ENCODE measurements around the gene SPOCK3.
"Not testable (repeated sequence)": the region's sequence is repeated elsewhere in the genome, so short reads cannot be mapped to it uniquely, and the experiment has no call there.

The SPOCK3 gene

DNA sequence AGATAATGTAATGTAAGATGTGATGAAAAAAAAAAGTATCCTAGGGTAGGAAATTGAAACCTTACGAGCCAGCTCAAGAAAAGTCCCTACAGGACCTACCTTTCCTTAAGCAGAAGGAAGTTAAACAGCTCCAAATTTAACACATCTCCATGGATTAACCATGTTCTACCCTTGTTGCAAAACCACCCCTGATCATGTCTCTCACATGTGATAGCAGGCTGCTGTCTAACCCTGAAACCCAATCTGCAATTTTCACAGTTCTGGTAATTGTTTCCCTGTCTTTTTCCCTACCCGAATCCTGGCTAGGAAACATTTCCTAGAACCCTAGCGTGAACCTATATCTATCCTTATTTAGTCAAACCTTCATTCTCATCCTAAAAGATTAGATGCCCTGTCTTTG, 198.9 kb downstream of the SPOCK3 start:
- DNase-seq (ENCODE audit: low spot score): no peak

DNA sequence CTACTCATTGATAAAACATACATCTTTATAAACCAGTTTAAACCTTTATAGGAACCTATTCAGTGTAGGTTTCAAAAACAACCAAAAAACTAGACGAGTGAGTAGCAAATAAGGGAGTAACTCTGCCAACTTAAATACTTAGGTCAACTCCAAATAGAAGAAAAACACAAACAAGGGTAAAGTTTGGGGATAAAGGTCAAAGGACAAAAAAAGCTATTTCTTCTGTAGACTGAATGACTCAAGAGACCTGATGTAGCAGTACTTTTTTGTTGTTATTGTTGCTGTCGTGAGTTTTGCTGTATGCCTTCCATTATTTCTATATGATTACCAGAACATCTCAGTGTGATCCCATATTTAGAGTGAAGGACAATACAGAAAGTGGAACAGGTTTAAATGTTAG, 199.3 kb downstream of the SPOCK3 start:
- no peak for DNase-seq (ENCODE audit: low spot score)

DNA sequence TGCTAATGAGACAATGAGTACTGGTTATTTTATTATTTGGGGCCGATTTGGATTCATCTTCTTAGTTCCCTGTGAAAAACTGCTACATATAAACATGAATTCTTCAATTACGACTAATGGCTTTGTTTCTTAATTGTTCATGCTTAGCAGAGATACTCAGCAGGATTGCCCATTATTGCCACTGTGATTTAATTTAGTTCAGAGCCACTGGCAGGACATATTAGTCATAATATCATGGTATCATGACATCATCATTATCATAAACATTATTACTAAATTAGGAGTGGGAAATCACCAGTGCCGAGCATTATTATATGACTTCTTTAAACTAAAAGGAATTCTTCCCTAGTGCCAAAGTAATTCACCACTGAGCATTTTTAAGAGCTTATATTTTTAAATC, 201.4 kb downstream of the SPOCK3 start:
- no peak for DNase-seq (ENCODE audit: low spot score)

DNA sequence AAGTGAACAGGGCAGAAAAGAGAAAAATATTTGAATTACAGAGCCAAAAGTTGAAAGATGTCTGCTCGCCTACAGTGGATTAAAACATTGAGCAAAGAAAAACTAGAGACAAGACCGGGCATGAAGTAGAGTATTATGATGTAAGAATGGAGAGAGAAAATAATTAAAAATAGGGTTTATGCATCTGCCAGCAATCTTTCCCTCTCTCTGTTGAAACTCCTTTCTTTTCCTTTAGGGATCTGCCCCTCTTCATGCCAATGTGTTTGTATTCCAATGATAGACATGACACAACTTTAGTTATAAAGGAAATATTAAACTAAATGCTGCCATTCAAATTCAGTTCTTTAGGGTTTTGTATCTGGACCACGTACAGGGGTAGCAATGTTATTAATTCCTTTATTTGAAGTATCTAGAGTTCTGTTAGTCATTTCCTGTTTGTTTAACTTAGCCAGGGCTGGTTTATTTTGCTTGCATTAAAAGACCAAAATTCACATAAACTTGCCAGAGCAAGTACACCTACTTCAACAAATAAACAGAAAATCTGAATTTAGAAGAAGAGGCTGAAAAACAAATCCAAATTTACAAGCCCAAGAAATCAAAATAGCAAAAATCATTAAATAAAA, 202.6 kb downstream of the SPOCK3 start:
- no peak for DNase-seq (ENCODE audit: low spot score)

DNA sequence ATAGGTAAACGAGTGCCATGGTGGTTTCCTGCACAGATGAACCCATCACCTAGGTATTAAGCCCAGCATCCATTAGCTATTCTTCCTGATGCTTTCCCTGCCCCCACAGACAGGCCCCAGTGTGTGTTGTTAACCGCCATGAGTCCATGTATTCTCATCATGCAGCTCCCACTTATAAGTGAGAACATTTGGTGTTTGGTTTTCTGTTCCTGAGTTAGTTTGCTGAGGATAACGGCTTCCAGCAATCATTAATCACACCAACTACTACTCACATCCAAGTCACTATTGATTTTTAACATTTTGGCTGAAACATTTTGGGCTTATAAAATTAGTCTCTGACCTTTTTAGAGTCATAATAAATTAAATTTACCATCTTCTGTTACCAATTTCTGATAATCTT, 205.3 kb downstream of the SPOCK3 start:
- DNase-seq (ENCODE audit: low spot score): no peak

DNA sequence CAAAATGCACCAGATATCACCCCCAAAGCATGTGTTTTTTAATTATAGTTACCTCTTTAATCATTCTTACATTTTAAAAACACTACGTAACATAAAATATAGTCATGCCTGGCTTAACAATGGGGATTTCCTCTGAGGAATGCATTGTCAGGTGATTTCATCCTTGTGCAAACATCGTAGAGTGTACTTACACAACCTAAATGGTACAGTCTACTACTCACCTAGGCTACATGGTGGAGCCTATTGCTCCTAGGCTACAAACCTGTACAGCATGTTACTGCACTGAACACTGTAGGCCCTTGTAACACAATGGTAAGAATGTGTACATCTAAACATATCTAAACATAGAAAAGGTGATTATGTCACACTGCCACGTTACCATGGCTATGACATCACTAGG, 208.6 kb downstream of the SPOCK3 start:
- DNase-seq (ENCODE audit: low spot score): no peak

DNA sequence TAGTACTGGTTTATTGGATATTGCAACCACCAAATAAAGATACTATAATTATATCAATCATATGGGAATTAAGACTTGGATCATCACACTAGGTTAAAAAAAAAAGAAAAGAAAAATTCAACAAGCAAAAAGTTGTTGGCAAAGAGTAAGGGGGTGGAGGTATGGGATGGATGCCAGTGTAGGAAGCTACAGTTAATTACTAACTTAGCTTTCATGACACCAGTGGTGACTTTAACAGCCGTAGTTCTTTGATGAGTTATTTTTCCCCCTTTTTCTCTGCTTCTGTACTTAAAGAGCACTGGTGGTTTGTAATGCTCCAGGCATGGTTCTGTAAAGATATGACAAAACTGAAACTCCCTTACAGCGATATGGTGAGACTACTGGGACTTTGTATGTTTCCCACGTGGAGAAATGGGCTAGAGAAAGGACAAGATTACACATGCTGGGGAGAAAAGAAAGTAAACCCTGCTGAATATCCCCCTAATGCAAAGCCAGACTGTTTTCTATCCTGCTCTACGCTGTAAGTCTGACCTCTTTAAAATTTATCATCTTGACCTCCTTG, 210.8 kb downstream of the SPOCK3 start:
- no peak for DNase-seq (ENCODE audit: low spot score)

DNA sequence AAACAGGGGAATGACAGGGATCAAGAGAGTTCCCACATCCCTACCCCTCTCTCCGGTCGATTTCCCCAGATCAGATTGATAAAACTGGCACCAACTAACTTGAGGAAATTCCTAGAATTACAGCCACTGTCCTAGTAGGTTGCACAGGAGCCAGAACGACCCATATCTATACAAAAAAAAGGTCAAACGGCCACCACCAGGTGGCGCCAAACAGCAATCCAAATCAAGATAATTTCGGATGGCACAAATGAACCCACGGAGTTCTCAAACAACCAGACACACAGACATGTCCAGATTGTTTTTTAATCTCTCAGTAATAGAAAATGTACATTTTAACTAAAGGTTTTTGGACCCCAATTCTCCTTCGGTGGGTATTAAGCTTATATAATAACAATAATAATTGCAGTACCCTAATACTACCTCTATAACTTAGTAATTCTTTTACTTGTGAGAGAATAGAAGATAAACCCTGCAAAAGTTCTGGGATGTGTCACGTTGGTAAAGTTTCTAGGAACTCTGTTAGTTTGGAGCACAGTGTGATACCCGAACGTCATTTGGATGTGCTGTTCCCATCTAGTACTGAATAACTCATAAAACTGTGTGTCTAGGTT, 212.6 kb downstream of the SPOCK3 start:
- DNase-seq (ENCODE audit: low spot score): peak; percentile 44

DNA sequence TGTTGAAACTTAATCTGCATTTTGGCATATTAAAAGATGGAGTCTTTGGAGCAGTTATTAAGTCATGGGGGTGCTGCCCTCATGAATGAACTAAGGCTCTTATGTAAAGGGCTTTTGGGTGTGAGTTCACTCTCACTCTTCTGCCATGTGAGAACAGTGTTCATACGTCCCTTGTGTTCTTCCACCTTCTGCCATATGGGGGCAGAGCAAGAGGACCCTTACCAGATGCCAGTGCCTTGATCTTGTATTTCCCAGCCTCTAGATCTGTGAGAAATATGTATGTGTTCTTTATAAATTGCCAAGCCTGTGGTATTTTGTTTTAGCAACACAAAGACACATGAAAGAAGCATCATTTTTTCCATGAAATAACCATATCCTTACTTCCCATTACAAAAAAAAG, 213.9 kb downstream of the SPOCK3 start:
- DNase-seq (ENCODE audit: low spot score): no peak

DNA sequence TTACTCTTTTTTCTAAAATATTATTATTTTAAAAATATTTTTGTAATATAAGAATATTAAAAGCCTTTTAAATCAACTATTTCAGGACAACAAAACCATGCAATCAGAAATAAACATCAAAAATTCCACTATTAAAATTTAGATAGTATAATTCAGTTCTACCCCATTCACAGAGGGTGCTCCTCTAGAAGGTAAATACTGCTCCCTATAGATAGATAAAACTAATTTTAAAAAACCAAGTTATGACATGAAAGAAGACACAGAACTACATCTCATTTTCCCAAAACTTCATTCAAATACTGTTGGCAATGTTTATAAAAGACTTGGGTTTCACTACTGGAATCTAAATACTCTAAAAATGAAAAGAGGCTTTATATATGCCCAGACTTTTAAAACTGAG, 219.3 kb downstream of the SPOCK3 start:
- DNase-seq (ENCODE audit: low spot score): no peak

DNA sequence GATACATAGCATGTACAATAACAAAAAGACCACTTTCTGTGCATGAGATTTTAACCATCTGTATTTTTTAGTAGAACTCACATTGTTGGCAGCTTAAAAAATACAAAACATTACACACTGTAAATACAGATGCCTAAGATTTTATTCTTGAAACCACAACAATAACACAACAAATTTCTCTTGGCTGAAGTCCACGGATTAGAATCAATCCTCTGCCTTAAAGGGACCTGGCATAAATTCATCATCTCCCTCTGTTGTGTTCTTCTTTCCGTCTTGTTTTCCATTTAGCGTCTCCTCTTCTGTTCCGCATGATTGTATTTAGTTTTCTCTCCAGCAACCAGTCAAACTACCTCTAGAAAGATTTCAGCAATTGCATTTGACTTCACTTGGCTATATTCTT, 231.0 kb downstream of the SPOCK3 start:
- no peak for DNase-seq (ENCODE audit: low spot score)

DNA sequence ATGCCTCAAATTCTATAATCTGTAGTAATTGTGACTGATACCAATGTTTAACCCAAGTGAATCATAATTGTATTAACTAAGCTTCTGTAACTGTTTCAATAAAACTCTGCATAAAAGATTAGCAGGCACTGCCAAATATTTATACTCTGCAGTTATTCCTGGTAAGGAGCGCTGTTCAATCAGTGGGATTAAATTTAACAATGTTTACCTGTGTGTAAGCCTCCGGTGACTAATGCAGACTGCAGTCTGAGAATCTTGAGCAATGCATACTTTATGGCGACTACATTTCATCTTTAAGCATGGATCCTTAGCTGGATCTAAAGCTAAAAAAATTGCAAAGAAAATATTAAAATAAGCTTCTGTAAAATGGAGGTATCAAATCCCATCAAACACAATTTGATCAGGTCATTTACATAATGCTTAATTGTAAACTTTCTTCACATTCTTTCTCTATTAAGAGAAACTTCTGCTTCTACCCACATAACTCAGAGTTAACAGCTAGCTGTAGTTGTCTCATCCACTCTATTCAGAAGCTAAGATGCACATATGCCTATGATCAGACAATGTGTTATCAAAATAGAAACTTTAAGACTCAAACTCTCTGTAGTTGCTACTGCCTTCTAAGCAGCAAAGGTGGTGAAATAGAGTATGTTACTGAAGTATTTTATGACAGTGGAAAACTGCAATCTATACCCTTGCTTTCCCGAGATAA, 234.0 kb downstream of the SPOCK3 start:
- no peak for DNase-seq (ENCODE audit: low spot score)

DNA sequence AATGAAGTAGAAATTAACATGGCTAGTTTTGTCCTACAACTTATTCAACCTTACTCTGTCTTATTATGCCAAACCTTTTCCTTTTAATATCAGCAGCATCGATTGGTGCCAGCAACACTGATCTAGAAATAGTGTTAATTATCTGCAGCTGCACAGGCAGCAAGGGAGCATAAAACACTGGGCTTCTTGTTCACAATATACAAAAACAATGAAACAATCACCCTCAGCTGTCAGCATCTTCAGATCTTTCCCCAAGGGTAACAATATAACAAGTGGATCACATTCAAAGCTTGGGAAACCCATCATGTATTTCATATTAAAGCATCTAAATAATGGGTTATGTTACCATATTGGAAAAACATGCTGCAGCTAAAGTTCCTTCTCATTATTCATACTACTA, 238.1 kb downstream of the SPOCK3 start:
- DNase-seq (ENCODE audit: low spot score): no peak

DNA sequence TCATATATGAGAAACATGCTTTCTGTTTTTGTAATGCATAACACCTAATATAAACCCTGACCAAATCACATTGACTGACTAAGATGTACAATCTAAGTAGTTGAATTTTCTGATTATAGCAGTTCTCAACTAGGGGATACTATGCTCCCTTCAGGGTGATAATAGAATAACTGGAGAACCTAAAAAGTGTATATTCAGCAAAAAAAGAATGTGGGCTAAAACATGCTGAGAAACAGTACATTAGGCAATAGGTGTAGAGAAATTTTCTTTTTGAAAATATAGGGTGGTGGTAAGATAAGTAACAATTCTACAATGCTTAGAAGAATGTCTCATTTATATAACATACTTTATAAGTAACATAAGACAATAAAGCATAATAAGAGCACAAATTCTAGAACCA, 239.6 kb downstream of the SPOCK3 start:
- no peak for DNase-seq (ENCODE audit: low spot score)

DNA sequence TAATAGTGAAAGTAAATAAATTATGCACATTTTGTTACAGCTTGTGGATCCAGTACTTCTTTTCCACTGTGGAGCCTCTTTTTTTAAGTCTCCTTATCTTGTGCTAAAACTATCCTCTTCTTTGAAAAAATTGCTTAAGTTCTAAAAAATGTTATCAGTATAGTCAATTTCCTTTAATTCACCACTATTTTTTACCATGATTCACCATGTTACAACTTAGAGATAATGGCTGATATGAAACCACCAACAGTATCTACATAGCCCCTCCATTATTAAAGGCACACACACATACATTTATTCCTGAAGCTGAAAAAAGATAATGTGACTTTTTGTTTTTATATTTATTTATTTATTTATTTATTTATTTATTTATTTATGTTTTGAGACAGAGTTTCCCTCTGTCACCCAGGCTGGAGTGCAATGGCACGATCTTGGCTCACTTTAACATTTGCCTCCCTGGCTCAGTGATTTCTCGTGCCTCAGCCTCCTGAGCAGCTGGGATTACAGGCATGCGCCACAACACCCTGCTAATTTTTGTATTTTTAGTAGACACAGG, 243.2 kb downstream of the SPOCK3 start:
- no peak for DNase-seq (ENCODE audit: low spot score)

DNA sequence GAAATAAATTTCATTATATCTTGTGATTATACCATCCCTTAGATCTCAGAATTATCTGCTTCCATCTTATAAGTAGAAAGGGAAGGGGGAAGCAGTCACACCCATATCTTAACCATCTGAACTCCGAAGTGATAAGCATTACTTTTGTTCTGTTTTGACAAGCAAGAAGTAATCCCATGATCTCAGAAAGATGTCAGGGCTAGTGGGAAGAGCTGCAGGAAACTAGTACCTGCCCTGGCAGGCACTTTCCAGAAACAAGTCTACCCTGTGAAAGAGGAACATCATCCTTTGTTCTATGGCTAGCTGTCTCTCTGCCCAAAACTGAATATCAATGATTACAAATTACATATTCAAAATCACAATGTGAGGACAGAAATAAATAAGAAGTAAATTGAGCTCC, 244.4 kb downstream of the SPOCK3 start:
- no peak for DNase-seq (ENCODE audit: low spot score)

DNA sequence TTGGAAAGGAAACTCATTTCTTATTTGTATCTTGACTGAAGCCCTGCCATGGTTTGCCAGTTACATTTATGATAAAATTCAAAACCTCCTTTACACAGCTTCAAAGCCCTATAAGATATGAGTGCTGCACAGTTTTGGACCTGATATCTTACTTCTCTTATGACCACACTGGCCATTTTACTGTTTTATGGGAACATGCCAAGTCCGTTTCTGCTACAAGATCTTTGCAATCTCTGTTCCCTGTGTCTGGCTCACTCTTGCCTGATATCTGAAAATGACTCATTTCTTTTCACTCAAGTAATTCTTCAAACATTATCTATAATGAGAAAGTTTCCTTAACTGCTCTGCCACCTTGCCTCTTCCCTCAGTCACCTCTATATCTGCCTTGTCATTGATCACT, 247.3 kb downstream of the SPOCK3 start:
- DNase-seq (ENCODE audit: low spot score): no peak

DNA sequence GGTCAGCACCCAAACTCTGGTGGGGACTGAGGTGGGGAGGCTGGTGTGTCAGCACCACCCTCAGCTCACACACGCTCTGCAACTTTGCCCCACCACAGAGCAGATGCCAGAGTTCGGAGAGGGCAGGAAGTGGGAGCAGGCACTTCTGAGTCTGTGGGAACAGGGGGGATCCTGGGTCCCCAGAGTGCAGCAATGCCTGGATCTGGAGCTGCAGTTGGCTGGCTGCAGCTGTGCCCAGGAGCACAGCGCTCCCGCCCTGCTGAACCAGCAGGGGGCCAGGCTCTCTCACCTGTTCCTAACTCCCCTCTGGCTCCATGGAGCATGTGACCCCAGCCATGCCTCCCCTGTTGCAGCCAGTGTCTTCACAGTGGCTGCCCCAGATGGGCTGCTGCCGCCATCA, 252.4 kb downstream of the SPOCK3 start:
- no peak for DNase-seq (ENCODE audit: low spot score)

DNA sequence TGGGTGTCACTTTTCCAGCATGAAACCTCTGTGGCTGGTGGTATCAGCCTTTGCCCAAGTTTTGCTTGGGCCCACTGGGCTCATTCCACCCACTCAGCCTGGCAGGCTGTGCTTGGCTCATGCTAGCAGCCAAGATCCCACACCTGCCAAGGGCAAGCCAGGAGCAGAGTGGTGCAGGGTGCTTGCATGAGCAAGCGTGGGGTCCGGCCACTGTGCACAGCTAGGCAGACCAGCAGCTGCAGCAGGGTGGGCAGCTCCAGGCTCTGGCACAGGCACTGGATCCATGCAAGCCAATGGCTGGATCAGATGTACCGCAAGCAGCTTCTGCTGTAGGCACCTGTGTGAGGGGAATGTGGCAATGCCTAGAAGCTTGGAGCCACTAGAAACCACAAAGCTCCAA, 253.9 kb downstream of the SPOCK3 start:
- no peak for DNase-seq (ENCODE audit: low spot score)

DNA sequence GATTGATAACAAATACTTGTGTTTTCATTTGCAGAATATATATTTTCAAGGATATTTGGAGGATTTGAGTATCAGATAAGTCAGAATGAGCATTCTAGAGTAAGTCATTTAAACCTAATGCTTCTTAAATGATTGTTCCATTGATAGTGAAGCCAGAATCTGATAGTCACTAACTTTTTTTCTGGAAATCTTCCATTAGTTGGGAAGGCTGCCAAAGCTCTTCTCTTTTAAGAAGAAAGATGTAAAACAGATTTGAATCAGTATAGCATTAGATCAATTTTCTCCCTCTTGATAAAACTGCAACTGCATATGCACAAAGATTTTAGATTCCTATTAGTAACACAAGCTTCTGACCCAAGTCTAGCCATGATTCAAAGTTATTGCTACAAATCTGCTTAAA, 256.7 kb downstream of the SPOCK3 start:
- no peak for DNase-seq (ENCODE audit: low spot score)

DNA sequence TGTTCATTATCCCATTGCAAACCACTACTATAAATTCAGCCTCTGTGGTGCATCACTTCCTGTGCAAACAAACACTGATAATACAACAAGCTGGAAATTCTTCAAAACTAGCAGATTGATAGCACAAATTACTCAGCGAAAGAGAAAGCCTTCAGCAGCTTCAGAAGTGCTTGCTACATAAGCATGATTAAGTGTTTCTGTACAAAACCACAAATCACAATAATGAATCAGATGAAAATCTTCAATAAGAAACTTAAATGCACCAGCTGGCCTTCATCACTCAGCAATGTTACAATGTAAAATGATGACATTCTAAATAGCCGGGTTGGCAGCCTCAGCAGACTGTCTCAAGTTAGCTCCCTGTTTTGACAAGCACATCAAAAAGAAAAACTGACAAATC, 262.2 kb downstream of the SPOCK3 start:
- DNase-seq (ENCODE audit: low spot score): no peak

DNA sequence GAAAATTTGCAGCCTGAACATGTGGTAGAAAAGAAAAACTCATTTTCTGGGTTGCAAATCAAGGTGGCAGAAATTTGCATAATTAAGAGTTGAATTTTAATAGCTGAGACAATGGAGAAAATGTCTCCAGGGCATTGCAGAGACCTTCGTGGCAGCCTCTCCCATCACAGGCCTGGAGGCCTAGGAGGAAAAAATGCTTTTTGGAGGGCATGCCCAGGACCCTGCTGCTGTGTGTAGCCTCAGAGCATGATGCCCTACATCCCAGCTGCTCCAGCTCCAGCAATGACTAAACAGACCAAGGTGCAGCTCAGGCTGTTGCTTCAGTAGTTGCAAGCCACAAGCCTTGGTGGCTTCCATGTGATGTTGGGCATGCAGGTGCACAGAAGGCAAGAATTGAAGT, 266.1 kb downstream of the SPOCK3 start:
- not testable (repeated sequence) for DNase-seq (ENCODE audit: low spot score)

DNA sequence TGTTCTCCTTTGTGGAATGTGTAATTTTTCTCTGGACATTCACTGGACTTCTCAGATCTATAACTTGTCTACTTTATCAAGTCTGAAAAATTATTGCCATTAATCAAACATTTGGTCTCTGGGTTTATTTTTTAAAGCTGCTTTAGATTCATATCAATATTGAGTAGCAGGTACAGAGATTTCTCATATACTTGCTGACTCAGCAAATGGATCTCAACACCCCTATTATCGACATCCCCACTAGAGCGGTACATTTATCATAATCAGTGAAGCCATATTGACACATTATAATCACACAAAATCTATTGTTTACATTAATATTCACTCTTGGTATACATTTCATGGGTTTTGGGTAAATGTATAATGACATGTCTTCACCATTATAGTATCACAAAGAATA, 268.7 kb downstream of the SPOCK3 start:
- no peak for DNase-seq (ENCODE audit: low spot score)

Data from COLO829 (cell line).